ENCODE measurements around the gene PSME3IP1.

Gene PSME3IP1

DNA sequence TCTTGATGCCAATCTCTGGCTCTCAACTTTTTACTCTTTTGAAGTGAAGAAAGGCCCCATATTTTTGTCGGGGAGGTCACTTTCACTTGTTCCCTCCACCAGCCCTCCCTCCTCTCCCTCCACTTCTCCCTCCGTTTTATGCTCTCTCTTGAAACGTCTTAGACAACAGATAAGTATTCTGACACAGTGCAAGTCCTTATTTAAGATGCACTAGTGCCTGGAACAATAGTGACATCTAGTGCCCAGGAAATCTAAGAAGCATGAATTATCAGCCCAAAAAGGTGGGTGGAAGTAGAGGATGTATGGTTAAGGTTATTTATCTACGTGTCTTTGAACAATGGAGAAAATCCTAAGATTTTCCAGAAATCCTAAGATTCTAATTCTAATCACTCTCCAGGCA is 17.9 kb downstream of the PSME3IP1 start:
- TF ChIP-seq, protein P1, sequence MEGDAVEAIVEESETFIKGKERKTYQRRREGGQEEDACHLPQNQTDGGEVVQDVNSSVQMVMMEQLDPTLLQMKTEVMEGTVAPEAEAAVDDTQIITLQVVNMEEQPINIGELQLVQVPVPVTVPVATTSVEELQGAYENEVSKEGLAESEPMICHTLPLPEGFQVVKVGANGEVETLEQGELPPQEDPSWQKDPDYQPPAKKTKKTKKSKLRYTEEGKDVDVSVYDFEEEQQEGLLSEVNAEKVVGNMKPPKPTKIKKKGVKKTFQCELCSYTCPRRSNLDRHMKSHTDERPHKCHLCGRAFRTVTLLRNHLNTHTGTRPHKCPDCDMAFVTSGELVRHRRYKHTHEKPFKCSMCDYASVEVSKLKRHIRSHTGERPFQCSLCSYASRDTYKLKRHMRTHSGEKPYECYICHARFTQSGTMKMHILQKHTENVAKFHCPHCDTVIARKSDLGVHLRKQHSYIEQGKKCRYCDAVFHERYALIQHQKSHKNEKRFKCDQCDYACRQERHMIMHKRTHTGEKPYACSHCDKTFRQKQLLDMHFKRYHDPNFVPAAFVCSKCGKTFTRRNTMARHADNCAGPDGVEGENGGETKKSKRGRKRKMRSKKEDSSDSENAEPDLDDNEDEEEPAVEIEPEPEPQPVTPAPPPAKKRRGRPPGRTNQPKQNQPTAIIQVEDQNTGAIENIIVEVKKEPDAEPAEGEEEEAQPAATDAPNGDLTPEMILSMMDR (IDR thresholded peaks at IDR 0.05), result no peak
- H3K4me1 ChIP-seq (ENCODE audit: control insufficient read depth in 1 of 2, insufficient read depth in 1 of 2, low read depth in 1 of 2, low read length in 1 of 2), result peaks cover 25 to 40% of the 10 kb centered on the region in 2 experiments
- no peaks in the 10 kb centered on the region for H3K9me3 ChIP-seq
- peaks cover 78% of the 10 kb centered on the region for H3K36me3 ChIP-seq
- no peaks in the 10 kb centered on the region for H3K27me3 ChIP-seq
- no peak overlapping the region for H3K4me3 ChIP-seq (ENCODE audit: low read depth in 1 of 2, low read length in 1 of 2)
- H3K27ac ChIP-seq, result peak overlapping the region; percentile 80

DNA sequence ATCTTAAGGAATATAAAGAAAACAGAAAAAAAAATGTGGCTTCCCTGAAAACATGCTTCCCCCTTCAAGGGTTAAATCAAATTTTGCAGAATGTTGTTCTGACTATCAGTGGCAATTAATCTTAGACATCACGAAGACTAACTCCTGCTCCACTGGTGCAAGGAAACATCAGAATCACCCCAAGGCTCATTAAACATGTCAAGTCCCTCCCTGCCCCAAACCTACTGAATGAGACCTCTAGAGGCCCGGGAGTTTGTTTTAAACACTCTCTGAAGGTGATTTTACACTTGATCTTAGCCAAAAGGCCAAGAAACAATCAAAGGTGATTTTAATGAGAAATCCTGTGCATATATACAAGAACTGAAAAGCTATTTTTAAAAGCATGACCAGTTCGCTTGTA is 18.3 kb downstream of the PSME3IP1 start:
- Histone ChIP-seq H3K4me1 (ENCODE audit: control insufficient read depth in 1 of 2, insufficient read depth in 1 of 2, low read depth in 1 of 2, low read length in 1 of 2) (peaks cover 25 to 40% of the 10 kb centered on the region in 2 experiments), H3K27me3 (no peaks in the 10 kb centered on the region), H3K27ac (peak overlapping the region; percentile 80), H3K36me3 (peaks cover 78% of the 10 kb centered on the region), H3K9me3 (no peaks in the 10 kb centered on the region), H3K4me3 (ENCODE audit: low read depth in 1 of 2, low read length in 1 of 2) (no peak overlapping the region)
- TF ChIP-seq, protein P1 (IDR thresholded peaks at IDR 0.05), result no peak

DNA sequence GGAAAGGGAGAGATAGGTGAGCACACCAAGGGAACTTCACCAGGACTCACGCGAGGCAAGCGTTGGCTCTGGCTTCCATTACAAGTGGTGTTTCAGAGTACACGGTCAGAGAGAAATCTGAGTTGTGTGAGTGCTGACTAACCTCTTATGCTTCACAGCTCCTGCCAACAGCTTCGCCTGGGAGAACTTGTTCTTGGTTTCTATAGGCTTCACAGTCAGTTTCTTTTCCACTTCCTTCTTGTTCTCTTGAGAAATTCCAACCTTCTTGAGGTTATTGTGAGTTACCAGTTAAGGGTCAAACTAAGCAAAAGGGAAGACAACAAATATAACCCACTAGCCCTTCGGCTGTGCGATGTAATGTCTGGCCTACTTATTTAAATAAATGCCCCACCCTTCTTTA is 18.9 kb downstream of the PSME3IP1 start:
- H3K9me3 ChIP-seq, result no peaks in the 10 kb centered on the region
- peak overlapping the region in 1 of 2 experiments; percentile 4 for H3K4me3 ChIP-seq (ENCODE audit: low read depth in 1 of 2, low read length in 1 of 2)
- peaks cover 78% of the 10 kb centered on the region for H3K36me3 ChIP-seq
- no peaks in the 10 kb centered on the region for H3K27me3 ChIP-seq
- TF ChIP-seq, protein P1 (IDR thresholded peaks at IDR 0.05), result no peak
- peaks cover 25 to 39% of the 10 kb centered on the region in 2 experiments for H3K4me1 ChIP-seq (ENCODE audit: control insufficient read depth in 1 of 2, insufficient read depth in 1 of 2, low read depth in 1 of 2, low read length in 1 of 2)
- H3K27ac ChIP-seq, result peak overlapping the region; percentile 80

DNA sequence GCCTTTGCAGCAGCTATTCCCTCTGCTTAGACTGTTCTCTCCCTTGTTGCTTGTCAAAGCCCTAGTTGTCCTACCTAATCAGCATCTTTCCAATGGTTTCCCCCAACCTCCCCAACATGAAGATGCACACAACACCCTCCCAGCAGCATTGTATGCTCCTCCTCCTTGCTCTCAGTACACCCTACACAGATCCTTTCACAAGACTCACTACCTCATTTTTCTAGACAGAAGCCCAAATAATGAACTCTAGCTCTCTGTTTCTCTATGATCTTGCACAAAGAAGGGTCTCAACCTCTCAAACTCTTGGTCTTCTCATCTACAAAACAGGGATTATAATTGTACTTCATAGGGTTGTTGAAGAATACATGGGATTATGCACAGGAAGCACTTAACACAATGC is 19.4 kb downstream of the PSME3IP1 start:
- H3K27me3 ChIP-seq, result no peaks in the 10 kb centered on the region
- H3K27ac ChIP-seq, result peak overlapping the region; percentile 80
- TF ChIP-seq, protein P1 (IDR thresholded peaks at IDR 0.05), result no peak
- H3K36me3 ChIP-seq, result peaks cover 78% of the 10 kb centered on the region
- H3K4me3 ChIP-seq (ENCODE audit: low read depth in 1 of 2, low read length in 1 of 2), result peak overlapping the region in 1 of 2 experiments; percentile 4
- H3K9me3 ChIP-seq, result no peaks in the 10 kb centered on the region
- H3K4me1 ChIP-seq (ENCODE audit: control insufficient read depth in 1 of 2, insufficient read depth in 1 of 2, low read depth in 1 of 2, low read length in 1 of 2), result peaks cover 25 to 34% of the 10 kb centered on the region in 2 experiments

DNA sequence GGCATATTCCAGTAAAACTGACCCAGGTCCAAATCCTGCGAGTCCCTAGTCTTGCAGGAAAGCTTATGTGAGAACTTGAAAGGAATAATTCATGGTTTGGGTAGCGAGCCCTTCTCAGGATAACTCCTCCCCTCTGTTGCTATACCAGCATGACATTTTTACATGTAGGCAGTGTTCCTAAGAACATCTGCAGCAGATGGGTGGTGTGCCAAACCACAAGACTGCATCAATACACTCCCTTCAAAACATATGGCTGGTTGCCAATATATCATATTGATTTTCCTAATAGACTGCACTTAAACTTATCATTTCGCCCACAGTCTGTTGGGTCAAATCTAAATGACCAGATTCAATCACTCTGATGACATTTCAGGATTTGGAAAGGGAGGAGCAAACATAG is 19.9 kb downstream of the PSME3IP1 start:
- Histone ChIP-seq H3K27ac (peak overlapping the region; percentile 80), H3K36me3 (peaks cover 73% of the 10 kb centered on the region), H3K9me3 (no peaks in the 10 kb centered on the region), H3K27me3 (no peaks in the 10 kb centered on the region), H3K4me1 (ENCODE audit: control insufficient read depth in 1 of 2, insufficient read depth in 1 of 2, low read depth in 1 of 2, low read length in 1 of 2) (peaks cover 25 to 32% of the 10 kb centered on the region in 2 experiments), H3K4me3 (ENCODE audit: low read depth in 1 of 2, low read length in 1 of 2) (no peak overlapping the region)
- TF ChIP-seq, protein P1 (IDR thresholded peaks at IDR 0.05), result no peak

DNA sequence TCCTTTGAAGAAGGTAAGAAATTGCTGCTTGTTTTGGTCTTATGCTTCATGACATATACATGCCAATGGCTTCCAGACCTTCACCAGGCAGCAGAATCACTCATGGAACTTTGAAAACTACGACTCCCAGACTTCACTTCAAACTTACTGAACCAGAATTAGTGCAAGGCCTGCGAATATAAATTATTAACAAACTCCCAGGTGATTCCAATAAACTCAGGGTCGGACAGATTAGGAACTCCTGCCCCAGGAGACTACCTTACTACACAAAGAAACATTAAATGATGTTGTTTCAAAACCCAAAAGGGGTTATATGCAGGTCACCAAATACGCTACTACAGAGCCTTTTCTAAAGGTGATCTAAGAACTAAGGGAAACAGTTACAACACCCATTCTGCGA is 20.4 kb downstream of the PSME3IP1 start:
- H3K27me3 ChIP-seq, result no peaks in the 10 kb centered on the region
- H3K4me1 ChIP-seq (ENCODE audit: control insufficient read depth in 1 of 2, insufficient read depth in 1 of 2, low read depth in 1 of 2, low read length in 1 of 2), result peaks cover 29 to 34% of the 10 kb centered on the region in 2 experiments
- H3K4me3 ChIP-seq (ENCODE audit: low read depth in 1 of 2, low read length in 1 of 2), result no peak overlapping the region
- H3K27ac ChIP-seq, result peak overlapping the region; percentile 80
- no peaks in the 10 kb centered on the region for H3K9me3 ChIP-seq
- H3K36me3 ChIP-seq, result peaks cover 68% of the 10 kb centered on the region
- TF ChIP-seq, protein P1 (IDR thresholded peaks at IDR 0.05), result no peak

Measured in neutrophil (primary cell).